Esophagus squamous epithelium (tissue), 4 donors: ENCODE measurements around the gene PTPN14.

ENCODE experiments used
- POLR2A ChIP-seq, 4 donors: fragments of 450-650 bp; IDR thresholded peaks; one replicate each; pipeline ENCODE4 v1.6.1; 2017; ENCODE audit warnings: antibody characterized with exemption in 4 of 4, mild to moderate bottlenecking in 4 of 4, moderate library complexity in 3 of 4
- TF ChIP-seq, protein P1 (sequence below), 6 experiments: fragments of 450-650 bp in 4 of 6; fragments of 200-600 bp in 2 of 6; sonication (generic) in 2 of 6; IDR thresholded peaks; one replicate each; pipeline ENCODE4 v1.5.1; 2016 to 2019; ENCODE audit warnings: antibody characterized with exemption in 6 of 6, mild to moderate bottlenecking in 4 of 6, moderate library complexity in 4 of 6

DNA sequence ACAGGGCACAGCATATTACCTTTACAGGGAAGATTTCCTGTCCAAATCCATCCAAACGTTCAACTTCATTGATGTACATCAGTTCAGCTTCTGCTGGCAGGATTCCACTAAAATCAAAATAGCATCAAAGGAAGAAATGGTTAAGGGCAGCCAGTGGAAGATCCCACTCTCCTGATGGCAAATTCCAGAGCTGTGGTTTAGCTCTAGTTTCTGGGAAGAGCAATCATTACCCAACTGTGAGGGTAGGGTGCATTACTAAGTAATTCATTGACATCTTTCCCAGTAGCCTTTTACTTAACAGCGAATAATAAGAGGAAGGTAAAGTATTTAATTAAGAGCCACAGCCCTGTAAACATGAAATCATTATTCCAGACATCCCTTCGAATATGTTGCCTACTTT, 149.7 kb downstream of the PTPN14 start:
- TF ChIP-seq, protein P1, sequence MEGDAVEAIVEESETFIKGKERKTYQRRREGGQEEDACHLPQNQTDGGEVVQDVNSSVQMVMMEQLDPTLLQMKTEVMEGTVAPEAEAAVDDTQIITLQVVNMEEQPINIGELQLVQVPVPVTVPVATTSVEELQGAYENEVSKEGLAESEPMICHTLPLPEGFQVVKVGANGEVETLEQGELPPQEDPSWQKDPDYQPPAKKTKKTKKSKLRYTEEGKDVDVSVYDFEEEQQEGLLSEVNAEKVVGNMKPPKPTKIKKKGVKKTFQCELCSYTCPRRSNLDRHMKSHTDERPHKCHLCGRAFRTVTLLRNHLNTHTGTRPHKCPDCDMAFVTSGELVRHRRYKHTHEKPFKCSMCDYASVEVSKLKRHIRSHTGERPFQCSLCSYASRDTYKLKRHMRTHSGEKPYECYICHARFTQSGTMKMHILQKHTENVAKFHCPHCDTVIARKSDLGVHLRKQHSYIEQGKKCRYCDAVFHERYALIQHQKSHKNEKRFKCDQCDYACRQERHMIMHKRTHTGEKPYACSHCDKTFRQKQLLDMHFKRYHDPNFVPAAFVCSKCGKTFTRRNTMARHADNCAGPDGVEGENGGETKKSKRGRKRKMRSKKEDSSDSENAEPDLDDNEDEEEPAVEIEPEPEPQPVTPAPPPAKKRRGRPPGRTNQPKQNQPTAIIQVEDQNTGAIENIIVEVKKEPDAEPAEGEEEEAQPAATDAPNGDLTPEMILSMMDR (IDR thresholded peaks at IDR 0.05), result no peak
- no peak for TF ChIP-seq POLR2A (IDR thresholded peaks at IDR 0.05)
